OCI-LY3 (cell line): Measurements from ENCODE around the gene MAT1A.

Source experiments
- H2AFZ ChIP-seq: fragments of 200-600, 300-600 bp; shearing (Covaris generic); 2 replicates; pipeline ENCODE4 v1.6.0; 2014; ENCODE audit warnings: antibody characterized with exemption, low read depth, low read length
- H3K27ac ChIP-seq: fragments of 200-600, 300-600 bp; sonication (generic); 2 replicates; pipeline ENCODE4 v1.5.1; 2014; ENCODE audit warnings: mild to moderate bottlenecking, low read length, moderate library complexity, mixed read lengths
- H3K27me3 ChIP-seq: fragments of 200-600, 300-600 bp; sonication (generic); 2 replicates; pipeline ENCODE4 v1.6.1; 2014; ENCODE audit warnings: low read depth, low read length, mixed read lengths
- H3K36me3 ChIP-seq: fragments of 200-600, 300-600 bp; sonication (generic); replicated peaks from 2 replicates; pipeline ENCODE3; 2014; ENCODE audit warnings: low read depth, low read length, mixed read lengths
- H3K4me1 ChIP-seq: fragments of 300-600, 200-600 bp; sonication (generic); 2 replicates; pipeline ENCODE4 v1.6.1; 2014; ENCODE audit warnings: low read length, mixed read lengths
- H3K4me2 ChIP-seq: fragments of 200-600, 300-600 bp; sonication (generic); 2 replicates; pipeline ENCODE4 v1.6.1; 2014; ENCODE audit warnings: low read length, mixed read lengths
- H3K4me3 ChIP-seq: fragments of 300-600, 200-600 bp; sonication (generic); 2 replicates; pipeline ENCODE4 v1.5.1; 2014; ENCODE audit warnings: antibody characterized with exemption, mild to moderate bottlenecking, low read length, moderate library complexity
- H3K79me2 ChIP-seq: fragments of 300-600, 200-600 bp; shearing (Covaris generic); 2 replicates; pipeline ENCODE4 v1.6.1; 2014; ENCODE audit warnings: mild to moderate bottlenecking, low read length, mixed read lengths
- H3K9ac ChIP-seq: fragments of 300-600, 200-600 bp; shearing (Covaris generic); 2 replicates; pipeline ENCODE4 v1.6.0; 2014; ENCODE audit warnings: mild to moderate bottlenecking, low read length, moderate library complexity
- H3K9me3 ChIP-seq: fragments of 200-600, 300-600 bp; shearing (Covaris generic); 2 replicates; pipeline ENCODE4 v1.6.1; 2014; ENCODE audit warnings: low read length, mixed read lengths; ENCODE audit not compliant: insufficient read depth
- H4K20me1 ChIP-seq: fragments of 200-600, 300-600 bp; sonication (generic); 2 replicates; pipeline ENCODE4 v1.6.1; 2016; ENCODE audit warnings: low read length, mixed read lengths; ENCODE audit not compliant: insufficient read depth
- CTCF ChIP-seq: fragments of 200-600, 300-600 bp; sonication (generic); IDR thresholded peaks from 2 replicates; pipeline ENCODE4 v1.5.1; 2014; ENCODE audit warnings: antibody characterized with exemption, low read length, low read depth
- EZH2phosphoT487 ChIP-seq: fragments of 200-600 bp; shearing (Covaris generic); IDR thresholded peaks from 2 replicates; pipeline ENCODE4 v1.6.1; 2018; ENCODE audit warnings: antibody characterized with exemption, mixed run types, low read depth

Gene MAT1A

DNA sequence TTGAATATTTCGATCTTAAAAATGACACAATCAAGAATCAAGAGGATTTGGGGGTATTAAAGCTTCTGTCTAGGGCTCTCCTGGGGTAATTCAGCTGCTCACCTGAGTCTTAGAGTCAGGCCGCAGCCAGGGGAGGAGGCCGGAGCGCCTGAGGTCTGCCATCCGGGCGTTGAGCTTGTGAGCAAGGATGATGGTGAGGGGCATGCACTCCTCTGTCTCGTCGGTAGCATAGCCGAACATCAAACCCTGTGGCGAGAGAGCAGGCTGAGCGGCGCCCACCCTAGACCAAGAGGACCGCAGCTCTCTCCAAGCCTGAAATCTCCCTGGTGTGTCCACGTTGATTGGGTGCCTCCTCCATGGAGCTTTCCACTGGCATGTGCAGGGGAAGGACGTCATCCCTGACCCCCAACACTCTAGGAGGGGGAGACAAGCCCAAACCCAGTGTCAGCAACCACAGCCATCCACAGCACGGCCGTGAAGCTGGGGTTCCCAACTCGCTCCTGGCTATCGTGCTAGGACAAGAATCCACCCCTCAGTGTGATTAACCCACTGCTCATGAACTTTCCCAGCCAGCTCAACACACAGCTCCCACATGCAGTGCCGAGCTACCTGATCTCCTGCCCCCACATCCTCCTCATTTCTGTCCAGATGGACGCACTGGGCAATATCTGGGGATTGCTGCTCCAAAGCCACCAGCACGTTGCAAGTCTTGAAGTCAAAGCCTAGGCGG, 9.2 kb downstream of the MAT1A start:
- H3K79me2 ChIP-seq, result no peaks in the 10 kb centered on the region
- H3K27ac ChIP-seq, result no peak overlapping the region
- no peak overlapping the region for H3K4me3 ChIP-seq
- no peaks in the 10 kb centered on the region for H3K4me1 ChIP-seq
- no peaks in the 10 kb centered on the region for H3K36me3 ChIP-seq
- H4K20me1 ChIP-seq, result no peaks in the 10 kb centered on the region
- H3K27me3 ChIP-seq, result no peaks in the 10 kb centered on the region
- H3K4me2 ChIP-seq, result no peak overlapping the region
- H2AFZ ChIP-seq, result no peak overlapping the region
- H3K9ac ChIP-seq, result no peak overlapping the region
- H3K9me3 ChIP-seq, result no peaks in the 10 kb centered on the region
- TF ChIP-seq EZH2phosphoT487, result no peak
- no peak for TF ChIP-seq CTCF

DNA sequence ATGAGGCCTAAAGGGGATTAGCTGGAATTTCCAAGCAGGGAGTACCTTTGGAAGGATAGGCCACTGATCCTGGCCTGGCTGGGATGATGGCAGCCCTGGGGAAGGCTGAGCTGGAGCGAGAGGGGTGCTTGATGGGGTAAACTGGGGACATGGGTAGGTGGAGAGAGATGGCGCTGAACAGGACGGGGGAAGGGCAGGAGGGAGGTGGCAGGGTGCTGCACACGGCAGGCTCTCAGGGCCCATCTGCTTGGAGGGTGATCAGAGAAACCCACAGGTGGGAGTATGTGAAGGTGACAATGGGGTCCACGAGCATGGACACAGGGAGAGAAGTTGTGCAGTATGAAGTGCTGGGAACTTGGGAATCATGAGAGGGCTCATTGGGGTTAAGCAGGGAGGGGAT, 10.3 kb downstream of the MAT1A start:
- Histone ChIP-seq H2AFZ (no peak overlapping the region), H3K4me2 (no peak overlapping the region), H3K36me3 (no peaks in the 10 kb centered on the region), H4K20me1 (no peaks in the 10 kb centered on the region), H3K27me3 (no peaks in the 10 kb centered on the region), H3K9ac (no peak overlapping the region), H3K9me3 (no peaks in the 10 kb centered on the region), H3K4me3 (no peak overlapping the region), H3K27ac (no peak overlapping the region), H3K79me2 (no peaks in the 10 kb centered on the region), H3K4me1 (no peaks in the 10 kb centered on the region)
- TF ChIP-seq CTCF (no peak), EZH2phosphoT487 (no peak)

DNA sequence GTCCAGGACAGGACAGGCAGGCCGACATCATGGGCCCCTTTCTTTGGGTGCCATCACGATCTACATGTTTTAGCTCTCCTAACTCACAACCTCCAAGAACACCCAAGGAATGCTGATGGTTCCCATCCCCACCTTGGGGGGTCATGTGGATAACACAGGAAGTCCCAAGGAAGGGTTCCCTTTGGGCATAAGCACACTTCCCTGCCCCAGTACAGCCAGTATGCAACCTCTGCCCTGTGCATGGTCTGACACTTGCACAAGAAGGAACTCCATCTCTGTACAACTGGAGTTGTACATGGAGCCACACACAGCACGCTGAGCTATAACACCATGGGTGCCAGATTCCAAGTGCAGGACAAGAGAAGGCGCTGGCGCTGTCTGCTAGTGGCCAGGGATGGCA, 11.0 kb downstream of the MAT1A start:
- Histone ChIP-seq H3K27ac (no peak overlapping the region), H3K9me3 (no peaks in the 10 kb centered on the region), H3K4me2 (no peak overlapping the region), H3K27me3 (no peaks in the 10 kb centered on the region), H3K4me1 (no peaks in the 10 kb centered on the region), H3K4me3 (no peak overlapping the region), H4K20me1 (no peaks in the 10 kb centered on the region), H3K36me3 (no peaks in the 10 kb centered on the region), H2AFZ (no peak overlapping the region), H3K9ac (no peak overlapping the region), H3K79me2 (no peaks in the 10 kb centered on the region)
- no peak for TF ChIP-seq EZH2phosphoT487
- TF ChIP-seq CTCF, result no peak

DNA sequence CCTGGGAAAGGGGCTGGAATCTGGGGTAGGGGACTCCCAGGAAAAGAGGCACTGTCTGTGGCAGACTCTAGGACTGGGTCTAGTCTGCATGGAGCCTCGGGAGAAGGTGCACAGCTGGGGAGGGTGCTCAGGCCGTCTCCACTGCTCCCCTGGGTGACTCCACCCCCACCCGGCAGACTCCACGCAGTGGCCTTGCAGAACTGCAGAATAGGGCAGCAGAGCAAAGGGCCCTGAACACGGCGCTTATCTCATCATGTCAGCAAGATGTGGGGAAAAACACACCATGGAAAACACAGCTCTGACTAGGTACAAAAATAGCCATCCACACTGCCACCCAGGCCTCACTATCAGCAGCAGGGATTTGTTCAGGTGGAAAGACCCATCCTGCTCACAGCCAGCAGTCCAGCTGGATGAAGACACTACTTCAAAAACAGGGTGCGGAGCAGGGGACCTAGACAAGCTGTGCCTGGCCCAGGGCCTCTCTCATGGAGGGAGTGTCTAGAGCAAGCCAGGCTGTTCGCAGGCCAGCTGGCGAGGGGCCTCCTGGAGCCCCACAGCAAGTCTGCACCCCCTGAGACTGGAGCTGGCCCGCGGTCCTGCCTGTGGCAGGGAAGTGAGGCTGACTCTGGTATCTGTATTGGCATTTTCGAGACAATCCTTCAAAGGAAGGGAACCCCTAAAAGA, 11.7 kb downstream of the MAT1A start:
- H3K27ac ChIP-seq, result no peak overlapping the region
- H3K36me3 ChIP-seq, result no peaks in the 10 kb centered on the region
- no peaks in the 10 kb centered on the region for H3K9me3 ChIP-seq
- no peak overlapping the region for H3K4me2 ChIP-seq
- no peak overlapping the region for H2AFZ ChIP-seq
- TF ChIP-seq EZH2phosphoT487 (no peak), CTCF (no peak)
- no peaks in the 10 kb centered on the region for H3K4me1 ChIP-seq
- H4K20me1 ChIP-seq, result no peaks in the 10 kb centered on the region
- H3K4me3 ChIP-seq, result no peak overlapping the region
- no peaks in the 10 kb centered on the region for H3K79me2 ChIP-seq
- H3K9ac ChIP-seq, result no peak overlapping the region
- no peaks in the 10 kb centered on the region for H3K27me3 ChIP-seq
